Measurements from ENCODE around the gene S100Z. TPM values are rescaled to one million over a fixed set of nuclear protein-coding genes. Genes with fewer than 3 reads are reported as not detected.

Gene S100Z
- total RNA-seq, 1 donor from 2014 or later: not detected

DNA sequence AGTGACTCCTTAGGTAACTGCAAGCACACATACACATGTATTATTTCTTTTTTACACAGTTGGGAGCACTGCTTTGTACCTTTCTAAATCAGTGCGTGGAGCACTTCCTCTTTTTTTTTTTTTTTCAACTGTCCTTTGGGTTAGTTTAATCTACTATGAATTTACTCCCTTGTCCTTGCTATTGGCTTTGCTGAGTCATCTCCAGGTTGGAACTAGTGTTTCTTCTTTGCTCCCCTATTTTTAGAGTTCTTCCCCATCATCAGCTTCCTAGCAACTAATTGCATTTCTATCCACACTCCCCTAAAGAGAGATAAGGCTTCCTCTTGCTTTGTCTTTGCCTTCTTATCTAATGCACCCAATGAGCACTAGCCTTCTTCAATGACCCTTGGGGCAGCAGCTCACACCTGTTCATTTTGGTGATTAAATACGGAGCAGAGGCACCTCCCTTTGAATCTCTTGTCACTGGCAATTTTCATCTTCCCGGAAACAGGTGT, 24.3 kb downstream of the S100Z start:
- no peak for TF ChIP-seq CTCF (IDR thresholded peaks at IDR 0.05; ENCODE audit: partially characterized antibody, unreplicated experiment)
- DNase-seq: no peak
- no peaks in the 10 kb centered on the region for H3K9me3 Mint-ChIP-seq (ENCODE audit: unreplicated experiment)
- H3K27me3 Mint-ChIP-seq (ENCODE audit: unreplicated experiment): no peaks in the 10 kb centered on the region
- no peak overlapping the region for H3K4me3 Mint-ChIP-seq (ENCODE audit: unreplicated experiment)
- H3K27ac Mint-ChIP-seq (ENCODE audit: unreplicated experiment): no peak overlapping the region
- H3K36me3 Mint-ChIP-seq (ENCODE audit: unreplicated experiment): no peaks in the 10 kb centered on the region
- peaks cover 2% of the 10 kb centered on the region for H3K4me1 Mint-ChIP-seq (ENCODE audit: low read depth, unreplicated experiment)

GRCh38 chr5:76888733-76889300, 39.0 kb downstream of the S100Z start:
- TF ChIP-seq CTCF (IDR thresholded peaks at IDR 0.05; ENCODE audit: partially characterized antibody, unreplicated experiment): no peak
- H3K4me1 Mint-ChIP-seq (ENCODE audit: low read depth, unreplicated experiment): no peaks in the 10 kb centered on the region
- H3K27ac Mint-ChIP-seq (ENCODE audit: unreplicated experiment): no peak overlapping the region
- peaks cover 6% of the 10 kb centered on the region for H3K9me3 Mint-ChIP-seq (ENCODE audit: unreplicated experiment)
- no peak overlapping the region for H3K4me3 Mint-ChIP-seq (ENCODE audit: unreplicated experiment)
- peaks cover 4% of the 10 kb centered on the region for H3K27me3 Mint-ChIP-seq (ENCODE audit: unreplicated experiment)
- peaks cover under 1% of the 10 kb centered on the region for H3K36me3 Mint-ChIP-seq (ENCODE audit: unreplicated experiment)
- no peak for DNase-seq

GRCh38 chr5:76893294-76893693, 43.5 kb downstream of the S100Z start:
- Mint-ChIP-seq H3K9me3 (ENCODE audit: unreplicated experiment) (peaks cover 3% of the 10 kb centered on the region), H3K4me3 (ENCODE audit: unreplicated experiment) (no peak overlapping the region), H3K27me3 (ENCODE audit: unreplicated experiment) (no peaks in the 10 kb centered on the region), H3K27ac (ENCODE audit: unreplicated experiment) (no peak overlapping the region), H3K36me3 (ENCODE audit: unreplicated experiment) (peaks cover 18% of the 10 kb centered on the region), H3K4me1 (ENCODE audit: low read depth, unreplicated experiment) (no peaks in the 10 kb centered on the region)
- no peak for TF ChIP-seq CTCF (IDR thresholded peaks at IDR 0.05; ENCODE audit: partially characterized antibody, unreplicated experiment)
- no peak for DNase-seq

GRCh38 chr5:76896196-76896595, 46.4 kb downstream of the S100Z start:
- Mint-ChIP-seq H3K4me3 (ENCODE audit: unreplicated experiment) (no peak overlapping the region), H3K27ac (ENCODE audit: unreplicated experiment) (no peak overlapping the region), H3K9me3 (ENCODE audit: unreplicated experiment) (peaks cover 11% of the 10 kb centered on the region), H3K36me3 (ENCODE audit: unreplicated experiment) (peaks cover 24% of the 10 kb centered on the region), H3K27me3 (ENCODE audit: unreplicated experiment) (no peaks in the 10 kb centered on the region), H3K4me1 (ENCODE audit: low read depth, unreplicated experiment) (no peaks in the 10 kb centered on the region)
- no peak for DNase-seq
- no peak for TF ChIP-seq CTCF (IDR thresholded peaks at IDR 0.05; ENCODE audit: partially characterized antibody, unreplicated experiment)

DNA sequence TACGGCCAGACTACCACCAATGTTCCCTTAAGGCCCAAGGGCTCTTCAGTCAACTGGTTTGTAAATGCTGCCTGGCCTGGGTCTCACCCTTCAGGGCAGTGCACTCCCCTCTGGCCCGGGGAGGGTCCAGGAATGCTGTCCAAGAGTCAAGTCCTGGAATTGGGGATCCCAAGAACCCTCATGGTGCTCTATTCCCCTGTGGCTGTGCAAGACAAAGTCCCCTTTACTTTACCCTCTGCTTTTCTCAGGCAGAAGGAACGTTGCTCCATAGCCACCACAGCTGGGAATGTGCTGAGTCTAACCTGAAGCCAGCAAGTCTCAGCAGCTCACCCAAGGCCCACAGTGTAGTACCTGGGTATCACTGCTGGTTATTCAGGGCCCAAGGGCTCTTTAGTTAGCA, 51.7 kb downstream of the S100Z start:
- peaks cover 11% of the 10 kb centered on the region for H3K36me3 Mint-ChIP-seq (ENCODE audit: unreplicated experiment)
- no peak overlapping the region for H3K27ac Mint-ChIP-seq (ENCODE audit: unreplicated experiment)
- H3K9me3 Mint-ChIP-seq (ENCODE audit: unreplicated experiment): peaks cover 10% of the 10 kb centered on the region
- no peaks in the 10 kb centered on the region for H3K4me1 Mint-ChIP-seq (ENCODE audit: low read depth, unreplicated experiment)
- TF ChIP-seq CTCF (IDR thresholded peaks at IDR 0.05; ENCODE audit: partially characterized antibody, unreplicated experiment): no peak
- H3K27me3 Mint-ChIP-seq (ENCODE audit: unreplicated experiment): no peaks in the 10 kb centered on the region
- no peak overlapping the region for H3K4me3 Mint-ChIP-seq (ENCODE audit: unreplicated experiment)
- no peak for DNase-seq
